SK-N-SH (cell line): ENCODE results near the gene BTBD3. TPM values are rescaled to one million over a fixed set of nuclear protein-coding genes. Genes with fewer than 3 reads are reported as not detected.

Source experiments
- CTCF ChIA-PET: fragments of 300-600, 350-600 bp; formaldehyde crosslinking; extraction: SDS; loops from one replicate; lab custom pipeline; 2021; lab: Yijun Ruan, JAX
- POLR2A ChIA-PET: fragments of 350-600 bp; sonication (Branson Sonifier 250); formaldehyde crosslinking; extraction: SDS; loops from one replicate; lab custom pipeline; 2020; ENCODE audit warnings: antibody characterized with exemption, inconsistent platforms; lab: Yijun Ruan, JAX
- DNase-seq: peaks from one replicate; pipeline ENCODE4 v3.0.0; 2012
- H2AFZ ChIP-seq: fragments of 200-600 bp; sonication (generic); 2 replicates; pipeline ENCODE4 v1.8.1; 2016; ENCODE audit warnings: antibody characterized with exemption, mild to moderate bottlenecking, low read depth
- H3F3A ChIP-seq: fragments of 200-600 bp; sonication (generic); replicated peaks from 2 replicates; pipeline ENCODE3; 2016; ENCODE audit warnings: antibody characterized with exemption, mild to moderate bottlenecking; ENCODE audit not compliant: insufficient read depth
- H3K27ac ChIP-seq, 2 experiments: fragments of 200-500 bp in 1 of 2; fragments of 200-600 bp in 1 of 2; sonication (Bioruptor generic) in 1 of 2; sonication (generic), shearing (Covaris generic) in 1 of 2; 2 replicates each; pipeline versions ENCODE4 v1.5.1 to v1.6.1; 2014 to 2016; ENCODE audit warnings: low read depth in 2 of 2, inconsistent platforms in 1 of 2, low read length in 1 of 2, mild to moderate bottlenecking in 1 of 2, mixed read lengths in 1 of 2
- H3K27me3 ChIP-seq: fragments of 200-600 bp; sonication (generic), shearing (Covaris generic); 2 replicates; pipeline ENCODE4 v1.6.1; 2016; ENCODE audit warnings: mixed run types; ENCODE audit not compliant: insufficient read depth
- H3K36me3 ChIP-seq, 2 experiments: fragments of 200-500 bp in 1 of 2; fragments of 200-600 bp in 1 of 2; sonication (Bioruptor generic) in 1 of 2; sonication (generic) in 1 of 2; replicated peaks in 1 of 2; 2 replicates each; pipeline versions ENCODE3 to v1.5.1; 2014 to 2016; ENCODE audit warnings: low read length in 1 of 2, mild to moderate bottlenecking in 1 of 2; ENCODE audit not compliant: insufficient read depth in 2 of 2, control insufficient read depth in 1 of 2
- H3K4me1 ChIP-seq, 2 experiments: fragments of 200-500 bp in 1 of 2; fragments of 200-600 bp in 1 of 2; sonication (Bioruptor generic) in 1 of 2; sonication (generic), shearing (Covaris generic) in 1 of 2; 2 replicates each; pipeline versions ENCODE4 v1.5.1 to v1.6.1; 2014 to 2016; ENCODE audit warnings: low read depth in 1 of 2, low read length in 1 of 2, mixed run types in 1 of 2; ENCODE audit not compliant: insufficient read depth in 2 of 2, control insufficient read depth in 1 of 2
- H3K4me2 ChIP-seq: fragments of 200-600 bp; sonication (generic), shearing (Covaris generic); 2 replicates; pipeline ENCODE4 v1.6.1; 2017; ENCODE audit warnings: mixed run types
- H3K4me3 ChIP-seq, 2 experiments: fragments of 200-500 bp in 1 of 2; fragments of 200-600 bp in 1 of 2; sonication (Bioruptor generic) in 1 of 2; sonication (generic), shearing (Covaris generic) in 1 of 2; 2 replicates each; pipeline versions ENCODE4 v1.5.1 to v1.8.1; 2014 to 2016; ENCODE audit warnings: low read depth in 2 of 2, inconsistent platforms in 1 of 2, low read length in 1 of 2, mild to moderate bottlenecking in 1 of 2, mixed read lengths in 1 of 2, moderate library complexity in 1 of 2
- H3K79me2 ChIP-seq: fragments of 200-600 bp; sonication (generic); 2 replicates; pipeline ENCODE4 v1.8.1; 2017; ENCODE audit warnings: mild to moderate bottlenecking; ENCODE audit not compliant: insufficient read depth
- H3K9ac ChIP-seq: fragments of 200-600 bp; sonication (generic); 2 replicates; pipeline ENCODE4 v1.6.1; 2017; ENCODE audit warnings: mixed run types
- H3K9me2 ChIP-seq: fragments of 200-600 bp; sonication (generic); 2 replicates; pipeline ENCODE4 v1.6.1; 2017; ENCODE audit warnings: mixed run types
- H3K9me3 ChIP-seq: fragments of 200-600 bp; sonication (generic); 2 replicates; pipeline ENCODE4 v1.6.1; 2017; ENCODE audit warnings: mixed run types, mild to moderate bottlenecking, moderate library complexity
- H4K20me1 ChIP-seq: fragments of 200-600 bp; sonication (generic); 2 replicates; pipeline ENCODE4 v1.6.1; 2017; ENCODE audit warnings: mild to moderate bottlenecking, mixed run types; ENCODE audit not compliant: insufficient read depth
- CTCF ChIP-seq: fragments of 200-600 bp; sonication (generic); IDR thresholded peaks from 2 replicates; pipeline ENCODE4 v1.6.1; 2017; ENCODE audit warnings: antibody characterized with exemption, mild to moderate bottlenecking, moderate library complexity
- EP300 ChIP-seq, 2 experiments: IDR thresholded peaks; 2 replicates each; pipeline versions ENCODE4 v1.4.0 to v1.6.1; 2012; ENCODE audit warnings: borderline replicate concordance in 1 of 2, low read depth in 1 of 2, low read length in 1 of 2
- FOXJ3 ChIP-seq: sonication (generic); formaldehyde crosslinking; IDR thresholded peaks from 2 replicates; pipeline ENCODE4 v1.5.1; 2020; ENCODE audit warnings: mild to moderate bottlenecking, missing genetic modification reagents
- FOXM1 ChIP-seq: IDR thresholded peaks from 2 replicates; pipeline ENCODE4 v1.4.0; 2012; ENCODE audit warnings: low read depth, mild to moderate bottlenecking
- MAX ChIP-seq: IDR thresholded peaks from 2 replicates; pipeline ENCODE4 v1.4.0; 2012; ENCODE audit warnings: low read depth
- POLR2AphosphoS5 ChIP-seq: IDR thresholded peaks from 2 replicates; pipeline ENCODE4 v1.6.1; 2012; ENCODE audit warnings: low read depth, low read length
- RCOR1 ChIP-seq: fragments of 150-350 bp; IDR thresholded peaks from 2 replicates; pipeline ENCODE4 v1.6.1; 2017; ENCODE audit warnings: antibody characterized with exemption, low read length
- REST ChIP-seq: IDR thresholded peaks from 2 replicates; pipeline ENCODE4 v1.6.1; 2012; ENCODE audit warnings: mild to moderate bottlenecking, low read depth, low read length, moderate library complexity
- SMC3 ChIP-seq: IDR thresholded peaks from 2 replicates; pipeline ENCODE4 v1.6.1; 2012; ENCODE audit warnings: low read depth, low read length, improper control_type of control experiment
- TAF1 ChIP-seq: IDR thresholded peaks from 2 replicates; pipeline ENCODE4 v1.6.1; 2012; ENCODE audit warnings: low read depth, mild to moderate bottlenecking, low read length, moderate library complexity, borderline replicate concordance
- USF2 ChIP-seq: fragments of 150-350 bp; IDR thresholded peaks from 2 replicates; pipeline ENCODE4 v1.6.1; 2017; ENCODE audit warnings: antibody characterized with exemption, low read length, low read depth, borderline replicate concordance
- YY1 ChIP-seq: IDR thresholded peaks from 2 replicates; pipeline ENCODE4 v1.4.0; 2012; ENCODE audit warnings: low read depth, mild to moderate bottlenecking
- WGBS: methylation state at CpG from one replicate; pipeline ENCODE4 v1.1.6; 2017; ENCODE audit warnings: low lambda C conversion rate; 5-methylcytosine and 5-hydroxymethylcytosine counted together
- polyA plus RNA-seq, 3 experiments: library from polyadenylated mRNA; depleted of rRNA; stranded (reverse); fragments of >200 nt; gene quantifications; 2 replicates each; pipeline ENCODE4 v1.2.3, GENCODE V29; 2012

Gene BTBD3
- polyA plus RNA-seq, 1 of the 3 experiments (the other 2 are of a cell fraction): 10.2 TPM

GRCh38 chr20:11926292-11926998, 8.8 kb downstream of the BTBD3 start:
- no peaks in the 10 kb centered on the region for H3K9me3 ChIP-seq
- no peak overlapping the region for H3K4me3 ChIP-seq
- H2AFZ ChIP-seq: no peak overlapping the region
- H3F3A ChIP-seq: no peaks in the 10 kb centered on the region
- TF ChIP-seq CTCF: no peak
- H3K9me2 ChIP-seq: no peaks in the 10 kb centered on the region
- no peak overlapping the region for H3K9ac ChIP-seq
- H3K4me2 ChIP-seq: no peak overlapping the region
- no peak overlapping the region for H3K27ac ChIP-seq
- no peaks in the 10 kb centered on the region for H3K27me3 ChIP-seq
- 93% methylated on average over 4 of the region's 4 CpGs for WGBS
- no peaks in the 10 kb centered on the region for H4K20me1 ChIP-seq
- ChIA-PET POLR2A (no interaction called here), CTCF (interaction anchor here (0.7 to 1.3 kb wide), 2 partner anchors 9 to 667 kb away, joined by 3 to 4 read pairs; partner anchors contain the start of gene BTBD3)
- DNase-seq: no peak
- no peaks in the 10 kb centered on the region for H3K79me2 ChIP-seq
- H3K36me3 ChIP-seq: peaks cover 11 to 32% of the 10 kb centered on the region in 2 experiments
- H3K4me1 ChIP-seq: peaks cover 0 to 5% of the 10 kb centered on the region in 2 experiments; a peak in 1 of 4 replicates

GRCh38 chr20:11929947-11930346, 12.3 kb downstream of the BTBD3 start:
- ChIA-PET POLR2A (no interaction called here), CTCF (no interaction called here)
- Histone ChIP-seq H3K36me3 (peaks cover 4 to 14% of the 10 kb centered on the region in 2 experiments), H3K4me2 (no peak overlapping the region), H3K9me3 (no peaks in the 10 kb centered on the region)
- WGBS: 96% methylated on average over 3 of the region's 3 CpGs
- TF ChIP-seq RCOR1 (no peak), FOXM1 (no peak), YY1 (no peak), TAF1 (no peak), SMC3 (no peak), POLR2AphosphoS5 (no peak), USF2 (no peak), FOXJ3 (no peak), EP300 (IDR thresholded peaks at IDR 0.05; ENCODE audit: borderline replicate concordance in 1 of 2, low read depth in 1 of 2, low read length in 1 of 2) (no peak), MAX (no peak), REST (no peak)
- TF ChIP-seq, all 33 proteins: peak for 0
- no peaks in the 10 kb centered on the region for H4K20me1 ChIP-seq
- no peak overlapping the region for H2AFZ ChIP-seq
- H3K9ac ChIP-seq: no peak overlapping the region
- H3K9me2 ChIP-seq: no peaks in the 10 kb centered on the region
- no peaks in the 10 kb centered on the region for H3F3A ChIP-seq
- no peaks in the 10 kb centered on the region for H3K79me2 ChIP-seq
- no peak for DNase-seq
- peaks cover 0 to 3% of the 10 kb centered on the region in 2 experiments; a peak in 1 of 4 replicates for H3K4me1 ChIP-seq
- H3K27me3 ChIP-seq: no peaks in the 10 kb centered on the region
- no peak overlapping the region for H3K4me3 ChIP-seq
- no peak overlapping the region for H3K27ac ChIP-seq
